DLD1 (cell line): ENCODE results near the gene SPEG.

ENCODE experiments used
- in situ Hi-C: cut with HindIII; loops from 2 replicates; pipeline ENCODE4 v1.10.0; 2017; ENCODE audit warnings: low sequenced_read_pairs

SPEG gene

DNA sequence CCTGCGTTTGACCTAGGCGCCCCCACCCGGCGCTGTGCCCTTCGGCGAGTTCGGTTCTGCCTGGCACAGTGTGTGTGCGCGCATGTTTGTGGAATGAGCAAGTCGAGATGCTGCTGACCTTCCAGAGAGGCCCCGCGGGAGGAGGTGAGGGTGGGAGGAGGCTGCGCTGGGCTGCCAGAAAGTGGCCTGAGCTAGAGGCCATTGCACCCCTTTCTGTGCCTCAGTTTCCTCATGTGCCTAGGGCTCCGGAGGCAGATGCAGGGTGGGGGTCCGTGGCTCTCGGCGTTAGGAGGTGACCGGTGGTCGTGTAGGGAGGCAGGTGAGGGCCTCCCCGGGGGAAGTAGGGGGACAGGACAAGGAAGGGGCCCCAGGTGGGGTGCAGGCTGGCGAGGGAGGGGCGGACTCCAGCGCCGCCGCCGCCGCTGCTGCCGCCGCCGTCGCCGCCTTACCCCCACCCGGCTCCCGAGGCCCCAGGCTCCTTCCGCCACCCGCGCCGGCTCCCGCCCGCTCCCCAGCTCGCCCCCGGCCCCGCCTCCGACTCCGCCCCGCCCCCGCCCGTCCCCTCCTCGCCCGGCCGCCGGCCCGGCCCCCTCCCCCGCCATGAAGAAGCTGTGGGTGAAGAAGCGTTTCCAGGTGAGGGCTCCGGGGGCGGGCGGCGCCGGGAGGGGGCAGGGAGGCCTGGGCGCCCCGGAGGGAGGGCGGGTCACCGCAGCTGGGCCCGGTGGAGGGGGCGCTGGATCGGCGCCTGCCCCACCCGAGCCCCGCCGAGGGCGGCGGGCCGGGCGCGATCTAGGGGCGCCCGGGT, 7.0 kb downstream of the SPEG start:
- in situ Hi-C loops: no loop called here

DNA sequence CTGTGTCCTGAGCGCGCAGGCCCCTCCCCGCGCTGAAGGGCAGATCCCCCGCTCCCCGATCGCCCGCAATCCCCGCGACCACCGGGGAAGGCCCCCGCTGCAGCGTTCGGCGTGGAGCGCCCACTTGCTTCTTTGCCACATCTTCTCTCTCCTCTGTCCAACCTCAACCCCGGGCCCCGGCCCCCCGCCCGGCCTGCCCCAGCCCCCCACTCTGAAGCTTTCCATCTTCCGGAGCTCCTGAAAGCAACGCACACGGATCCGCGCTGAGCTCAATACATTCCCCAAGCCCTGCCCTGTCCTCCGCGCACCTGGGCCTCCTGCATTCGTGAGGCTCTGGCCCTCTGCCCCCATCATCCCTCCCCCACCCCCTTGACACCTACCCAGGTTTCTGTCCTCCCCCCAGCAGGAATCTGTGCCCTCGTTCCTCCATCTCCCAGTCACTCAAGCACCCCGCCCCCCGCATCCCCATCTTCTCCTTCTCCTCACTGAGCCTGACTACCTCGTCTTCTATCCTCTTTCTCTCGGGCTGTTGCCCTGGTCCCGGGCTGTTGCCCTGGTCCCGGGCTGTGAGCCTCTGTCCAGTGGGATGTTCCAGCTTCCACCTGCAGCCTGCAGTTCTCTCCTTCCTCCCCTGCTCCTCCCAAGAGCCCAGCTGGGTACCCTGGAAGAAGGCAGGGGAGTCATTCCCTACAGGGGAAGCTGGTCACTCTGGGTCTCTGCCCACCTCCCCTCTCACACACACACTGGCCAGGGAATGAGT, 7.8 kb downstream of the SPEG start:
- in situ Hi-C loops: no loop called here

DNA sequence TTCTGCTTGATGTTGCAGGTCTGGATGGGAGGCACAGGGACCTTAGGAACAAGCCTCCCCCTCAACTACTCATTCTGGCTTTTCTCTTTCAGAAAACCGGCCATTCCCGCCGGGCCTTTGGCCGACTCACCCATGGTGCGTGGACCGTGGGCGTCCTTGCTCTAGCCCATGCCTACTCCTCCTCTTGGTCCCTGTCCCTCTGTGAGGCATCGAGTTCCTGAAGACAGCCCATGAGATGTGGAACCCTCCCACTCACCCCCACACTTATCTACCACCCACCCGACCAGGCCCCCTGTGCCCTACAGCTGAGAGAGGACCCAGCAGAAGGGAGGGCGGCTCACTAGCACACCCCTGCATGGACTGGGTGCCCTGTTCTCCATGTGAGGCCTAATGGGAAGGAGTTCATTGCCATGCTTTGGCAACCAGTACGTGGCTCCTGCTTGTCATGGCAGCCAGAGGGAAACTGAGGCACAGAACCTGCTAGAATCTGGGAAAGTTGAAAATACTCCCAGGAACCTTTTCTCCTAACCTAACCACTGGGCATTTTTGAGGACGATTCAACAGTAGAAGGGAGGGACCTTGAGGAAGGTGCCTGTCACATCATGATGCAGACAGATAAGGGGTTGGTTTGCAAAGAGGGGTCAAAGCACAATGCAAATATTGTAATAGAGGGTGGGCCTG, 8.5 kb downstream of the SPEG start:
- in situ Hi-C loops: no loop called here

DNA sequence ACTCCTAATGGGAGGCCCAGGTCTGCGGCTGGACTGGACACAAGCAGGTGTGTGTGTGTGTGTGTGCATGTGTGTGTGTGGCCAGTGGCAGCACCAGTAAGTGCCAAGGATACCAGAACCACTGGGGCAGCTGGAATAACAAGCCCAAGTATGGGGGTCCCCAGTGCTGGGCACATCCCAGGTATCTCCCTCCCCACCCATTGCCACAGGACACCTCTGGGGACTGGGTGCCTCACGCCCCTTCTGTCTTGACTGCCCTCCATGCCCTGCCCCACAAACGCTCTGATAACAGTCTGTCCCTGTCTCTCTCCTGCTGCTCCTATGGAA, 9.0 kb downstream of the SPEG start:
- in situ Hi-C loops: no loop called here

DNA sequence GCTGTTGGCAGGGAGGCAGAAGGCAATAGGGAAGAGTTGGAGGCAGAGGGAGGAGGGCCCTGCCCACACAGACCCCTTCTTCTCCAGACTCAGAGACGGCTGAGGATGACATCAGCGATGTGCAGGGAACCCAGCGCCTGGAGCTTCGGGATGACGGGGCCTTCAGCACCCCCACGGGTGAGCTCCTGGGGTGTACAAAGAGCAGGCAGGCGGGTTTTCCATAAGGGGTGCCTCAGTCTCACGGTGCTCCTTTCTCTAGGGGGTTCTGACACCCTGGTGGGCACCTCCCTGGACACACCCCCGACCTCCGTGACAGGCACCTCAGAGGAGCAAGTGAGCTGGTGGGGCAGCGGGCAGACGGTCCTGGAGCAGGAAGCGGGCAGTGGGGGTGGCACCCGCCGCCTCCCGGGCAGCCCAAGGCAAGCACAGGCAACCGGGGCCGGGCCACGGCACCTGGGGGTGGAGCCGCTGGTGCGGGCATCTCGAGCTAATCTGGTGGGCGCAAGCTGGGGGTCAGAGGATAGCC, 10.0 kb downstream of the SPEG start:
- in situ Hi-C loops: no loop called here

DNA sequence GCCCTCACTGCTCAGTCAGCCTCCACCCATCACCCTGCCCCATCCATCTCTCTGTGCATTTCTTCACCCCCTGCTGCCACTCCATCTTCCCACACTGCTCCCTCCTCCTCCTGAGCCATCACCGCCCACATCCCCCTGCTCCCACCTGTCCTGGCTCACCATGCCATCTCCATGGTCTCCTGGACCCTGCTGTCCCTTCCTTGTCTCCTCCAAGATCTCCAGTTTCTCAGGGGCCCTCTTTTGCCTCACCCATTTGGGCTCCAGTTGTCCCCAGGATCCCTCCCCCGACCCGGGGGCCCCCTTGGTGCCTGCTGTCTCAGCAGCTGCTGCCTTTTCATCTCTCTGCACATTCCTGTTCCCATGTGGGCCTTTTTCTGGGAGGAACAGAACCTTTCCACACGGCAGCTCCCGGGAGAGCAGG, 10.6 kb downstream of the SPEG start:
- in situ Hi-C loops: no loop called here

DNA sequence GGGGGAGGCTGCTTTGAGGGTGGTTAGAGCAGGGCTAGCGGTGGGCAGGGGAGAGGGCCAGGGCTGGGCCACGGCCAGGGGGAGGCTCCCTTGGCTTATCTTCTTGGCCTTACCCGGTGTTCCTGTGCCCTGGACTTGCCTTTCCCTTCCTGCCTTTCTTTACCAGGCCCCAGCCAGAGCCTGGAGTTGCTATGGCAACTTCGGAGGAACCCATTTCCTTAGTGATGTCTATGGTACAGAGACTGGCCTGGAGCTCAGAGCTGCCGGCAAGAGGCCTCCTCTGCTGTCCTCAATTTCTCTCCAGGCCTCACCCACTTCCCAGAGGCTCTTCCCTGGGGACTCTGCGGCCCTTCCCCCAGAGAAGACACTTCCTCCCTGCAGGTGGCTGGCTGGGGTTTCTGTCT, 11.5 kb downstream of the SPEG start:
- in situ Hi-C loops: no loop called here

DNA sequence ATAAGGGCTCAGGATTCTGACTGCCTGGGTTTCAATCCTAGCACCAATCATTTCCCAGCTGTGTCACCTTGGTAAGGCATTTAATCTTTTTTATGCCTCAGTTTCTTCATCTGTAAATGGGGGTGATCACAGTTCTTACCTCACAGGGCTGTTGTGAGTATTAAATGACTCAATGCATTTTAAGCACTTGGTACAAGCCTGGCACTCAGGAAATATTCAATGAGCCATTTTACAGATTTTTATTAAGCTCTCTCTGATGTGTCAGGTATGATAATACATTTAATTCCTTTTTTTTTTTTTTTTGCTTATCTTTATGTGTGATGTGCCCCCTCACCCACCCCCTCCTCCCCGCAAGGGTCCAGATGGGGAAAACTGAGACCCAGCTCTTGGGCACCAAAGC, 12.0 kb downstream of the SPEG start:
- in situ Hi-C loops: no loop called here

DNA sequence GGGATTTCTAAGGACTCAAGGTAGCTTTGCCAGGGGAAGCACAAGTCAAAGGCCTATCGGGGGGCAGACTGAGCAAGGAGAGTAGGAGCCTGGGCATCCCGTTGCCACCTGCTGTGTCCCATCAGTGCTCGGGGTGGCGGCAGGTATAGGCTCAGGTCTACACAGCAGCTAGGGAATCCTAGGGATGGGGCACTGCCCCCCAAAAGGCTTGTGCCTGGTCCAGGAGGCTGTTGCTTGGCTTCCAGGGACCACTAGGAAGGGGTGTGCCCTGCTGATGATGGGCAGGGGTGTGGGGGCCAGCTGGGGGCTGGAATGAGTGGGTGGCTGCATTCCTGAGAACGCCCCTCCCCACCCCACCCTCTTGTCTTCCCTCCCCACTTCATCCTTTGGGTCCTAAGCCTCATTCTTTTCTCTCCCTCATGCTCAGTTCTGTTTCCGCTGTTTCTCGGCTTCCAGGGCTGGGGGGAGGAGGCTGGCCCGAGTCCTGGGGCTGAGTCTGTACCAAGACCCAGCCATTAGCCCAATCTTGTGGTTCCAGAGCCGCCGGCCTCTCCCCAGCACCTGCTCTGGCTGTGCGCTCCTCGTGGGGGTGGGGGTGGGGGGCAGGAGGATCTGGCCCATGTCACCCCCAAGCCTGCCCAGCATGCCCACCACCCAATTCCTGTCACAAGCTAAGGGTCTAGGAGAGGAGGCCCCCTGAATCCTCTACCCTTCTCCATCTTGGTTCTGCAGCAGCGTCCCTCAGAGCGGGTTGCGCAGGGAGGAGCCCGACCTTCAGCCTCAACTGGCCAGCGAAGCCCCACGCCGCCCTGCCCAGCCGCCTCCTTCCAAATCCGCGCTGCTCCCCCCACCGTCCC, 12.8 kb downstream of the SPEG start:
- in situ Hi-C loops: no loop called here

DNA sequence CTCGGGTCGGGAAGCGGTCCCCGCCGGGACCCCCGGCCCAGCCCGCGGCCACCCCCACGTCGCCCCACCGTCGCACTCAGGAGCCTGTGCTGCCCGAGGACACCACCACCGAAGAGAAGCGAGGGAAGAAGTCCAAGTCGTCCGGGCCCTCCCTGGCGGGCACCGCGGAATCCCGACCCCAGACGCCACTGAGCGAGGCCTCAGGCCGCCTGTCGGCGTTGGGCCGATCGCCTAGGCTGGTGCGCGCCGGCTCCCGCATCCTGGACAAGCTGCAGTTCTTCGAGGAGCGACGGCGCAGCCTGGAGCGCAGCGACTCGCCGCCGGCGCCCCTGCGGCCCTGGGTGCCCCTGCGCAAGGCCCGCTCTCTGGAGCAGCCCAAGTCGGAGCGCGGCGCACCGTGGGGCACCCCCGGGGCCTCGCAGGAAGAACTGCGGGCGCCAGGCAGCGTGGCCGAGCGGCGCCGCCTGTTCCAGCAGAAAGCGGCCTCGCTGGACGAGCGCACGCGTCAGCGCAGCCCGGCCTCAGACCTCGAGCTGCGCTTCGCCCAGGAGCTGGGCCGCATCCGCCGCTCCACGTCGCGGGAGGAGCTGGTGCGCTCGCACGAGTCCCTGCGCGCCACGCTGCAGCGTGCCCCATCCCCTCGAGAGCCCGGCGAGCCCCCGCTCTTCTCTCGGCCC, 13.6 kb downstream of the SPEG start:
- in situ Hi-C loops: no loop called here

DNA sequence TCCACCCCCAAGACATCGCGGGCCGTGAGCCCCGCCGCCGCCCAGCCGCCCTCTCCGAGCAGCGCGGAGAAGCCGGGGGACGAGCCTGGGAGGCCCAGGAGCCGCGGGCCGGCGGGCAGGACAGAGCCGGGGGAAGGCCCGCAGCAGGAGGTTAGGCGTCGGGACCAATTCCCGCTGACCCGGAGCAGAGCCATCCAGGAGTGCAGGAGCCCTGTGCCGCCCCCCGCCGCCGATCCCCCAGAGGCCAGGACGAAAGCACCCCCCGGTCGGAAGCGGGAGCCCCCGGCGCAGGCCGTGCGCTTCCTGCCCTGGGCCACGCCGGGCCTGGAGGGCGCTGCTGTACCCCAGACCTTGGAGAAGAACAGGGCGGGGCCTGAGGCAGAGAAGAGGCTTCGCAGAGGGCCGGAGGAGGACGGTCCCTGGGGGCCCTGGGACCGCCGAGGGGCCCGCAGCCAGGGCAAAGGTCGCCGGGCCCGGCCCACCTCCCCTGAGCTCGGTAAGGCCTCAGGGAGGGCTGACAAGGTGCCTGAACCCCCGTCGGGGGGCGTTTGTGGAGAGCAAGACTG, 14.2 kb downstream of the SPEG start:
- in situ Hi-C loops: no loop called here

DNA sequence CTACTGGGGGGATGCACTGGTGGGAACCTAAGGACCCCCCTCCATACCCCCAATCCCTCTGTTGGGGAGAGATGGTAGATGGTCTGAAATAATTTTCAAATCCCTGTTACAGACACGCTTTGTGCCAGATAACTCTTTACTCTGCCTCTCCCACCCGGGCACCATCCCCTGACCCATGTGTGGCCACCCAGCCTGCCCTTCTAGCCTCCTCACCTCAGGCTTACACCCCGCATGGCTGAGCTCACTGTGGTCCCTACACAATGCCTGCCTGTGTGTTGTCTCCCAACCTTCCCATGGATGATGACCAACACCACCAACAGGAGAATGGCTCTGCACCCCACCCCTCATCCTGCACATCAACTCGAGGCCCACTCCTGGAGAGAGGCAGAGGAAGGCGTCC, 15.0 kb downstream of the SPEG start:
- in situ Hi-C loops: no loop called here

DNA sequence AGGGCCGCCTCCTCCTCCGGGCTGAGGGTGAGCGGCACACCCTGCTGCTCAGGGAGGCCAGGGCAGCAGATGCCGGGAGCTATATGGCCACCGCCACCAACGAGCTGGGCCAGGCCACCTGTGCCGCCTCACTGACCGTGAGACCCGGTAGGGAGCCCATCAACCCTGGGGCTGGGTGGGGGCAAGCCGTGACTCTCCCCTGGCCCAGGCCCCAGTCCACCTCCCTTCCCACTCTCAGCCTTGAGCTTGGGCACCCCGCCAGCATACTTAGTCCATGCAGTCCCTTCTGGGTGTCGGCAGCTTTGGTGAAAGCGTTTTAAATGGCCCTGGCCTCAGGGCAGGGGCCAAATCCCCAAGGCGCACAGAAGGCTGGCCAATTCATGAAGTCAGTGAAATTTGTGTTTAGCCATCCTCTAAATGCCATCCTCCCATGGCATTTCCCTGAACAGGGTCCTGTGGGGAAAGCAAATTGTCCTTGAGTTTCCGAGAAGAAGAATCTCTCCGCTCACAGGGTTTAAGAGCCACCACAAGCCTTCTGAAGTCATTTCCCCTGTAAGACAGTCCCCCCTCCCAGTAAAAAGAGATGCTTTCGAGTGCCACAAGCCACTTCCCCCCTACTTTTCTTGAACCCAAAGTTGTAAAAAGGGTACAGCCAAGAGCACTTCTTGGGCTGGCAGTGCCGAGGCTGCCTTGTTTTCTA, 17.2 kb downstream of the SPEG start:
- in situ Hi-C loops: no loop called here

DNA sequence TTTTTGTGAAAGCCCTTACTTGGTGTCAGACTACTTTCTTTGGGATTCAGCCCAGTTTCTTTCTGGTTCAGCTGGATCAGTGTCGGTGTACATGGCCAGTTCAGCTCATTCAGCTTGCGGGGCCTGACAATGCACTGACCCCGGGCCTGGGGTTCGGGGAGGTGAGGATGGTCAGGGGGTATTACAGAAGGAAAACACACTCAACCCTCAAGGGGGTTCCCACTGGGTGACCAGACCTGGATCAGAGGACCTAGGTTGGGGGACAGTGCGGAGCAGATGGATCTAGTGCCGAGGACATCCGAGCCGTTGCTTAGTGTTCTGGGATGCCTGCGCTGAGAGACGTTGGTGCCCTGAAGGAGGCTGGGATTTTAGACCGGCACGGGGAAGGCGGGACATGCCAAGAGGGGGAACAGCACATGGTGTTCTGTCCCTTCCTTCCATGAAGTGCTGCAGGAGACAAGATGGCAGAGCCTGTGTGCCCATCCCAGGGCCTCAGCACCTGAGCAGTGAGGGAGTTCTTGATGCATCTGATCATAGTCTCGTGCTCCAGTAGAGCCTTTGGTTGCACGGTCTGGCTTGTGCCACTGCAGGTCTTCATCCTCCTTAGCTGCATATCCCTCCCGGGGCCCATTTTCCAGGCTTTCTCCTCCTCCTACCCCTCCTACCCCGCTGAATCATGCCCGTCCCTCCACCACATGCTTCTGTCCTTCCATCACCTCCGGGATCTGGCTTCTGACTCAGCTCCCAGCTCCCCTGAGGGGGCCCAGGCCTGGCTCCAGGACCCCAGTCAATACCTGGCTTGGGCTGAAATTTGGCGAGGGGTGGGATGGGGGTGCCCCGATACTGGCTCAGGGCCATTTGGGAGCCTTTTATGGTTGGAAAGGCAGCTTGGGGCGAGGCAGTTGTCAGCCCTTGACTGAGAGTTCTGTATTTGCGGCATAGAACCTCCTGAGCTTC, 18.0 kb downstream of the SPEG start:
- in situ Hi-C loops: no loop called here

DNA sequence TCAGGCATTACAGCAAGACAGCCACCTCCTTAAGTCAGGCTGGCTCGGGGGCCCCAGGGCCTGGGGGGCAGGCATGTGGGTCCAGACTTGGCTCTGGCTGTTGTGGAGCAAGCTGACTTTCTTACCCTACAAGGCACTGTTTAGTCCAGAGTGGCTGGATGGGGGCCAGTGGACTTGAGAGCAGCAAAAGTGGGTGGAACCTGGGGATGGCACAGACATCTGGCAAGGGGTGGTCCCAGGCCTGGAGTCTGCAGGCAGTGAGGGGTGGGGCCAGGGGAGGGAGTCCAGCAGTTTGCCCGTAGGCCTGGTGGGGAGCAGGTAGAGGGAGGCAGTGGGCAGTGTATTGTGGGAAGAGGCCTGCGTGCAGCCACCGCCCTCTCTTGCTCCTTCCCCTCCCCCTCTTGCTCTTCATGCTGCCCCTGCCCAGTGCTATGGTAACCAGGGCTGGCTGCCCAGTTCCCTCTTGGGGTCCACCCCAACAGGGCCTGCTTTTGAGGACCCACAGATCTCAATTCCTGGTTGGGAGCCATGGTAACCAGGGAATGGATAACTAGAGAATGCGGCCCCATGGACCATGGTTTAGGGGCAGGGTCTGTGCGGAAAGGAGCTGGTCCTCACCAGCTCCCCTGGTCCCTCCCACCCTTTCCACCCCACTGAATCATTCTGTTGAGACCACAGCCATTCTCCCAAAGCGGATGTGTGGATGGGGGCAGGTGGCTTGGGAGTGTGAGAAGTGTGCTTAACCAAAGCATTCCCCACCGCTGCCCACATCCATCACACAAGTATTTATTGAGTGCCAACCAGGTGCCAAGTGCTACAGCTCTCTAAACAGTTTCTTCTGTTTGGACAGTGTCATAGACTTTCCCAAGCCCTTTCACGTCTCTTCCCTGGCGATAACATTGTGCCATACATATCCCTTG, 19.3 kb downstream of the SPEG start:
- in situ Hi-C loops: no loop called here

DNA sequence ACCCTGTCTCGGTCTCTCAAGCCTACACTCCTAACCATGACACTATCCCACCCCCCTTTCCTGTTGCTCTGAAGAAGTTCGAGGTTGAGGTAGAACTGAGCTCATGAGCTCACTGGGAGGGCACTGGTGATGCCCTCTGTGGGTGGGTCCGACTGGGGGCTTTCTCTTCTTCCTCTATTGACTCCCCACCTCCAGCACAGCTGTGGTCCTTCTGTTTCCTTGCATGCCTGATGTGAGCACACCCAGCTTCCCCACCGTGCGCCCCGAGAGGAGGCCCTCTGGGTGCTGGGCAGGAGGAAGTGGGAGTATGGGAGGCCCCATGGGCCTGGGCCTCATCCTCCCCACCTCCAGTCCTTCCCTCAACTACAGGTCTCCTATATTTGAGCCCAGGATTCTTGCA, 20.9 kb downstream of the SPEG start:
- in situ Hi-C loops: no loop called here

DNA sequence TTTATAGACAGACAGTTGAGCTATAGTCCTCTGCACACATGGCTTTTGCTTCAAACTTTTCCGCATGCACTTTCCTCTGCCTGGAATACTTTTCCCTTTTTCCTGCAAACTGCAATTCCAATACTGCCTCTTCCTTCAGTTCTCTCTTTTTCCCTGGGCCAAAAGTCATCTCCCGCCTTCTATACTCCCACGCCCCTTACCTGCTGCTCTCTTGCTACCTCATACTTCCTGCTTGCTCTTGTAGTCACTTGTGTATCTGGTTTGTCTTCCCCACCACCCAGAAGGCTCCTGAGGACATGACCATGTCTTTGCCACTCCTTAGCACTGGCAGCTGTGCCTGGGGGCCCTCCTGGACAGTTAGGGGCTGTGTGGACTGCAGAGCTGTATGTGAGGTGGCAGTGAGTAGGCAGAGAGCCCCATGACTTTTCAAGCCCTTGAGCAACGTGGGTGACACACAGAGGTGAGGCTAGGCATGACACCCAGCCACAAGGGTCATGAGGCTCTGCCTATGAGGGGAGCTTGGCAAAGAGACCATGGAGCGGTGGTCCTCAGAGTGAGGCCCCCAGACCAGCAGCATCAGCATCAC, 23.2 kb downstream of the SPEG start:
- in situ Hi-C loops: no loop called here
